Measurements from ENCODE around the gene CBARP.

Gene CBARP

DNA sequence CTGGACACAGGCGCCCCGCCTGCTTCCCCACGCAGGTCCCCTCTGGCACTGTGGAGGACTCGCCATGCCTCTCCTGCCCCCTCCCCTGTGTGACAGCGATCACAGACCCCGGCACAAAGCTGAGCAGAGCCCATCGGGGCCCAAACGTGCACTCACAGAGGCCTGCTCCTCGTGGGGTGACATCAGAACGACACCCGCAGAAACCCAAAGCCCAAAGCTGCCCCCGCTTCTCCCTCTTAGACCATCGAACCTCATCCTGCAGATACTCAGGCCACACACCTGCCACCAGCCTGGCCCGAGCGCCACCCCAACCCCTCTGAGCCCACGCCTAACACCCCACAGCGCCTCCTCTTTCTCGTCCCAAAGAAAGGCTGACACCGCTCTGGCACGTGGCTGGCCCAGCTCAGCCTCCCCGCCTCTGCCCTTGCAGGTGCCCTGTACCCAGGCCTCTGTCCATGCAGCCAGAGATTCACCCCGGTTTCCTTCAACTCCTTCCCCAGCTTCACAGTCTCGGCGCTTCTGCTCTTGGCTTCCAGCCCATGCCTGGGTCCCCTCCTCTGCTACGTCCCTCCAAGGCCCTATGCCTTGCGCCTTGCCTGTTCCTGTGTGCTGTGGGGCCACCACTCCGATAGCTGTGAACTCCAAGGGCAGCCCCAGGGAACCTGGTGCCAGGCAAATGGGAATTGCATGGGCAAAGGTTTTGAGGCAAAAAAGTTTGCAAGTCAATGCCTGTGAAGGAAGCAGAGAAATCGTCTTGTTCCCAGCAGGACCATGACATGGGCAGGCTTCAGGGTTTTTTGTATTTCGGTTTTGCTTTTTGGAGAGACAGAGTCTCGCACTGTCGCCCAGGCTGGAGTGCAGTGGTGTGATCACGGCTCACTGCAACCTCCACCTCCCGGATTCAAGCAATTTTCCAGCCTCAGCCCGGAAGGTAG, 831 bp upstream of the CBARP start:
- DNase-seq = no peak

DNA sequence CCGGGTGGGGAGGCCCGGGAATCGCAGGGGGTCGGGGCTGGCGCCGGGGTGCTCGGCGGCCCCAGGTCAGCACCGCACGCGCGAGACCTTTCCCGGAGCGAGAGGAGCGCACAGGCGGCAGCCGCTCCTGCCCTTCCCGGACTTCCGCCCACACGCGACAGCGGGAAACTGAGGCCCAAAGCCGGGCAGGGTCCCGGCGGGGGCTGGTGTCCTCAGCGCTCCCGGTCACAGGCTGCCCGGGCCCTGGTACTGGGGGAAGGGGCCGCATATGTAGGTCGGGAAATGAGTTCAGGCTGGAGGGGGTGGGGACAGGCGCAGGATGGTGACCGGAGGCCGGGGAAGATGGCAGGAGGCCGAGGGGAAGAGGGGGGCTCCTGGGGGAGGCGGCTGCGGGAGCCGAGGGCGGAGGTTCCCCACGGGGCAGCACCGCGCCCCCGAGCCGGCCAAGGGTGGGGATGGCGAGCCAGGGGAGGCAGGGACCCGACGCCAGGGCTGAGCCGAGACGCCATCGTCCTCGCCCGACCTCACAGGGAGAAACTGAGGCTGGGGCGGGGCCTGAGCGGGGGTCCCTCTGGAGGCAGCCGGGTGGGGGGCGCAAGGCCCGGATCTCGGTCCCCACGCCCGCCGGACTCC, 662 bp downstream of the CBARP start:
- peak; percentile 14 for DNase-seq

DNA sequence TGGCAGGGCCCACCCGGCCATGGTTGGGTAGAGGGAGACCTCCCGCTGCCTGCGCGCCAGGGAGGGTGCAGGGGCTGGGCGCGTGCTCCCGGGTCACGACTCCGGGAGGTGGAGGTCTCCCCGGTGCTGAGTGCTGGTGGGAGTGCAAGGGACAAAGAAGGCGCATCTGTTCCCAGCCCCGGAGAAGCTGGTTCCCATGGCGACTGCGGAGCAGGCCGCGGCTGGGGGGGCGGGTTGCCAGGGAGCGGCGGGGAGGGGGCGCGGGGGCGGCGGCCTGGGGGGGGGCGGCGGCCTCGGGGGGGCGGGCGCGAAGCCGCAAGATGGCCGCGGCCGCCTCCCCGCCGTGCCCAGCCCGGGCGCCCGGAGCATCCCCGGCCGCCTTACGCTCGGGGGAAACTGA, 1.2 kb downstream of the CBARP start:
- peak; percentile 28 for DNase-seq

DNA sequence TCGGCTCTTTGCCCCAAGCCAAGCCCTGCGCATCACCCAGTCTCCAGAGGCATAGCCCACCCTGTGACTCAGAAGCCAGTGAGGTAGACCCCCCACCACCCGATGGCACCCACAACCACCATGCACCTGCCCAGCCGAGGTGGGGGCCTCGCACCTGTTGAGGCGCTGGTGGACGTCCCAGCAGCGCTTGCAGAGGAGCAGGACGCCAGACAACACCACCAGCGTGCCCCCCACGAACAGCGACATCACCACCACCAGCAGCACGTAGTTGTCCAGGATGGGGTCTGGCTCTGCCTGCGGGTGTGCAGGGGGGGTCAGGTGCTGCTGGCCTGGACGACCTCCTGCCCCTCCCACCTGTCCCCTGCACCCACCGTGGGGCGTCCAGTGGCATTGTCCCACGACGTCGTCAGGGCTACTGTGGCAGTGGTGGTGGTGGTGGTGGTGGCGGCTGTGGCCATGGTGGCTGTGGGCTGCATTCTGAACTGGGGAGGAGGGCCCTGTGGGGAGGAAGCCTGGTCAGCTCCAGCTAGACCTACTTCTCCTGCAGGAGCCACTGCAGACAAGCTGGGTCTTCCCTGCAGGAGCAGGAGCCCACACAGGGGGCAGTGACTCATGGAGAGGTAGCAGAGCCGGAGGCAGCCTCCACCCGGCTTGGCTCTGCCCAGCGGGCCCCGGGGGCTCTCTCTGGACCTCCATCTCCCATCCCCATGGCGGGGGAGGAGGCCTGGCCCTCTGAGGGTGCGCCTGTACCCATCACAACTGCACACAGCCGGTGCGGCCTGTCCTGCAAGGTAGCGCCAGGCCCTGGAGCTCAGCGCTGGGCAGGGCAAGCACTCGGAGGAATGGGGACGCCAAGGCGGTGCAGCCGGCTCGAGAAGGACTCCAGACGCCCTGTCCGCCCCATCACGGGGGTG, 1.9 kb downstream of the CBARP start:
- DNase-seq = no peak

DNA sequence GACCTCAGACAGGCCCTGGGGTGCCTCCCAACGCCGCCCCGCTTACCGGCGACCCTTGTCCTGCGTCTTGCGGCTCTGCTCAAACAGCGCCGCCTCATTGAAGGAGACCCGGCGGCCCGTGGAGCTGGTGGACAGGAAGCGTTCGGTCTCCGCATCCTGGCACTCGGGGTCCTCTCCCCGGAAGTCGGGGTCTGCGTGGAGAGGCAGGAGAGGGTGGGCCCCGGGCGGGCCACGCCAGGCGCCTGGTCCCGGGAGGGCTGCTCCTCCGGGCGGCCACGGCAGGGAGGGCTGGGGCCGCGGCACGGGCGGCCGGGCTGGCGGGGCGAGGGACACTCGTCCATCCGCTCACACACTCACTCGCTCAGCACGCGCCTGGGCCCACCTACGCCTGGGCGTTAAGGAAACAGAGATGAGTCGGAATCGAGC, 2.8 kb downstream of the CBARP start:
- no peak for DNase-seq

DNA sequence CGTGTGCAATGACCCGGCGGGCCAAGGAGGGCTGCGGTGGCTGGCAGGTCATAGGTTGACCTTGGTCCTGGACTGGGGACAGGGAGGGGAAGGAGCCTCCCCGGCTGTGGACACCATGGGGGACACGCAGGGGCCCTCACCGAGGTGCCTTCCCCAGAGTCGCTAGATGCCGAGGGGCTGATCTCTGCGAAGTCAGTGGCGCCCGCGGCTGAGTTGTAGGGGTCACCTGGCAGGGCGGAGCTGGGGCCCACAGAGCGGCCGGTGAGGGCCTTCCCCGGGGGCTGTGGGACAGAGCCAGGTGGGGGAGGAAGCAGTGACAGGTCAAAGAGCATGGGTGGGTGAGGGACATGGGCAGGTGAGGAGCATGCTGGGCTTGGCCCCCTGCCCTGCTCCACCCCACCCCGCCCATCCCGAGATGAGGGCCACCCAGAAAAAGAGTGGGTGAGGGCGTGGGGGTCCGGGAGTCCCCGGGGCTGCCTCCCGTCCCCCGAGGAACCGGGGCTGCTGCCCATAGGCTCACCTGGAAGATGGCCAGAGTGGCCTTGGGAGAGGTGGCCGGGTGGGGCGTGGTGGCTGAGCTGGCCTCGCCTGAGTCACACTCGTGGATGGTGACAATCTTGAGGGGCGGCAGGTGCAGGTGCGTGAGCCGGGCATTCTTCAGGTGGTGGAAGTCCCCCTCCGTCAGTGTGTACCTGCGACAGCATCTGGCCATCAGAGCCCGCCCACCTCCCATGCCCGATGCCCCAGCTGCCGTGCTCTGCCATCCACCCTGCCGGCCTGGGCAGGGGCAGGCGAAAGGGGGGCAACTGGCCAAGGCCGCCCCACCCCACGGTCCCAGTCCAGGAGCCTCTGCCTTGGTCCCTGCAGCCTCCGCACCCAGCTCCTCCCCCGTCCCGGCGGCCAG, 3.5 kb downstream of the CBARP start:
- DNase-seq = no peak

DNA sequence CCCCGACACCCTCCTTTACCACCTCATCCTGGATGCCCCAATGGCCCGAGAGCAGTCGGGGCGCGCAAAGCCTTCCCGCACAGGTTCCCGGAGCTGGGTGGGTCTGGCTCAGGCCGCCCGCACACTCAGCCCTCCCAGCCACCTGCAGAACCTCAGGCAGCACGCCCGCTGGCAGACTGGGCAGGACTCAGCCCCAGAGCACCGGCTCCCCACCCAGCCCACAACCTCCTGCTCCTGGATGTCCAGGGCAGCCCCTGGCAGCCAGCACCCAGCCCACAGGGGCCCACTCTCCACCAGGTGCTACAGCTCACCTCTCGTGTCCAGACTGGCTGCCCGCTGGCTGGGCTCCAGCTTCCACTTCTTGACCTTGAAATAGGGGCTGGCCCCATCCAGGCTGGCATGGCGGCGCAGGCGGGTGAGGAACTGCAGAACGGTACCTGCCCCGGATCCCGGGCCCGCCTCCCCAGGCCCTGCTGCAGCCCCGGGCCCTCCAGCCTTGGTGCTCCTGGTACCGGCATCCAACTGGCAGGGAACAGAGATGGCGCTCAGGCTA, 4.6 kb downstream of the CBARP start:
- DNase-seq = no peak

DNA sequence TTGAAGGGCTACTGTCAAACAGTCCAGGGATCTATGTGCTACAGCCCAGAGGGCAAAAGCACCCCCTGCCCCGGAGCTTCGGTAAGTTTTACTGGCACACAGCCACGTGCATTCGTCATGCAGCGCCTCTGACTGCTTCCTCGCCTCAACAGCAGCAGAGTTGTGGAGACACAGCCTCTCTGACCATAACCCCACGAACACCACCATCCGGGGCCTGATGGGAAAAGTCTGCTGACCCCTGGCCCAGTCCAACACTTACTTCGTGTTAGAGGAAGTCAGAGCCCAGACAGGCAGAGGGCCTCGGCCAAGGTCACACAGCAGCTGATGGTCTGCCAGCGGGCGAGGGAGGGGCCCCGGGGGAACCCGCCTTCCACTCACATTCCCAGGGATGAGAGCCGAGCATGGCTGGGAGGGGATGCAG, 5.1 kb downstream of the CBARP start:
- no peak for DNase-seq

DNA sequence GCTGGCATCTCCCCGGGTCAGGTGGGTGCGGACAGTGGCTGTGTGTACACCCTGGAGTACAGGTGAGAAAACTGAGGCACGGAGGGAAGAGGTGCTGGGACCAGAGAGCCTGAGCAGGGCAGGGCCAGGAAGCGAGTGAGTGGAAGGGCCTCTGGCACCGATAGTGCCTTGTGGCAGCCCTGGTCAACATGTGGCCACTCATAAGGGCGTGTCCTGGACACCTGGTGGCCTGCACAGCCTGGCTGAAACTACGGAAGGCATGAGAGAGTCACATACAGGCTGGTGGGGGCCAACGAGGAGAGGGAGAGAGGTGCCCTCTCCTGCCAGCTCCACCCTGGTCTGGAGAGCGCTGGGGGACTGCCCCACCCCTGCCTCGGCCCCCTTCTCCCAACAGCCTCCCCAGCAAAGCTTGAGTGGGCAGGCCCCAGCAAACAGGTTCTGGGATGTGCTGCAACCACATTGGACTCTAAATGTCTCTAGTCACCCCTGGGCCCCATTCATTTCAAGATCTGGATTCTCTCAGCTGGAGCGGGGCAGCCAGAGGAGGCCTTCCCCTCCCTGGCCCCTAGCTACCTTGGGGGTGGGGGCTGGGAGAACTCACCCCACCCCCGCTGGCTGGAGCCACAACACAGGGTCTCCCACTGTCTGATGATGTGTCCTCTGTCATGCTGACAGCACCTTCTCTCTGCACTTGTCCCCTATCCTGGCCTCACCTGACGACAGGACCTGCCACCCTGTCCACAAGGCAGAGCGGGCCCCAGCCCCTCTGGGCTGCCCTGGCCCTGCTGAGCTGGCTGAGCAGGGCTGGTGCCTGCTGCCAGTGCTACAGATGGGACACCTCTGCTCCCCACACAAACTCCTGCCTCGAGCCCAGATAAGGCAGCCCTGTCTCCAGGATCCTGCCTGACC, 5.8 kb downstream of the CBARP start:
- no peak for DNase-seq

DNA sequence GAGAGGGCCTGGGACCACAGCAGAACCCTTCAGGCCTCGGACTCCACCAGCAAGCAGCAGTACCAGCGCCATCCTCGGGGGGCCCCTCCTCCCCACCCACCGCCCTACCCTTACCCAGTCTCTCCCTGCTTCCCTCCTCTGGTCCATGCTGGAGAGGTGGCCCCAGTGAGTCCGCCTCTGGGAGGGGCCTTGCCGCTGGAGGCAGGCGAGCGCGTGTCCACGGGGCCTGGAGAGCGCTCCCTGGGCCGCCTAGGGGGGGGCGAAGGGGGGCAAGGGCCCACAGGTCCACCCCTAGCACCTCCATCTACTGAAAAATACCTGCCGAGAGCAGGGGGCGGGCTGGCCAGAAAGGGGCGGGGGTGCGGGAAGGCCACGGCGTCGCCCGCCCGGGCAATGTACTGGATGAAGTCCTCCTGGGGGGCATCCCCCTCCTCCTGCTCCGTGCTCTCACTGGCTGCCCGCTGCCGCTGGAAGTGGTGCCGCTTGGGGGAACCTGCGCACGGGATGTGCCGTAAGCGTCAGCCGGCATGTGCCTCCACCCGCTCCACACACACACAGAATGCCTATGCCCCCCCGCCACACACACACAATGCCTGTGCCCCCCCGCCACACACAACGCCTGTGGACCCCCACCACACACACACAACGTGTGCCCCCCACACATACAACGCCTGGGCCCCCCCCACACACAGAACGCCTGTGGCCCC, 6.9 kb downstream of the CBARP start:
- no peak for DNase-seq

DNA sequence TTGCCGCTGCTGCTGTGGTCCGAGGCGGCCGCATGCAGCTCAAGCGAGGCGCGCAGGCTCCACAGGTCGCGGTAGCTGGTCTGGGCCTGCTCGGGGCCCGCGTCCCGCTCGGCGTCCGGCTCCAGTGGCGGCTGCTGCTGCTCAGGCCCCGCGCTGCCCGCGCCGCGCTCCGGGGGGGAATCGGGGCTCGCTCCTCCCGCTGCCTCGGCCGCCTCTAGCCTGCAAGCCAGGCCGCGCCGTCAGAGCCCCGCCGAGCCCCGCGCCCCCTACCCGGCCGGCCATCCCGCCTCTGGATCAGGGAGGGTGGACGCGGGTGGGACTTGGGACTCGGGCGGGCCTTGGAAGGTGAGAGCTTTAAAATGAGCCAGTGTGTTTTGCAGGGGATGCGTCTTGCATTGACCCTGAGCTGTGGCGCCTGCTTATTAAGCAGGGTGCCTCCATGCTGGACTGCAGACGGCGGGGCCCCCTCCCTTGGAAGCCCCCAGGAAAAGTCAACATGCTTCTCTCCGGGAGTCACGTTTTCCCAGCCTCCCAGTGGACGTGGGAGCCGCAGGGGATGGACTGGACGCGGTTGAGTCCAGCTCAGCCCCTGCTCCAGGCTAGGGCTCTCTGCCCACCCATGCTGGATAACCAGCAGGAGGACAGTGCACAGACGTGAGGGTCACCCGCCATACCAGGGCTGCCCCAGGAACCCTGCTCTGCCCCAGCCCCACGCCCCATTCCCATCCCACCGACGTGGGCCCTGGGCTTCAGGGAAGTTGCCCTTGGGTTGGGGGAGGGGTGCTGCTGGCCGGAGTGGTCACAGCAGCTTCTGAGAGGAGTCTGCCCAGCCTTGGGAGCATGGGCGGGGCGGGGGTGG, 7.7 kb downstream of the CBARP start:
- no peak for DNase-seq

DNA sequence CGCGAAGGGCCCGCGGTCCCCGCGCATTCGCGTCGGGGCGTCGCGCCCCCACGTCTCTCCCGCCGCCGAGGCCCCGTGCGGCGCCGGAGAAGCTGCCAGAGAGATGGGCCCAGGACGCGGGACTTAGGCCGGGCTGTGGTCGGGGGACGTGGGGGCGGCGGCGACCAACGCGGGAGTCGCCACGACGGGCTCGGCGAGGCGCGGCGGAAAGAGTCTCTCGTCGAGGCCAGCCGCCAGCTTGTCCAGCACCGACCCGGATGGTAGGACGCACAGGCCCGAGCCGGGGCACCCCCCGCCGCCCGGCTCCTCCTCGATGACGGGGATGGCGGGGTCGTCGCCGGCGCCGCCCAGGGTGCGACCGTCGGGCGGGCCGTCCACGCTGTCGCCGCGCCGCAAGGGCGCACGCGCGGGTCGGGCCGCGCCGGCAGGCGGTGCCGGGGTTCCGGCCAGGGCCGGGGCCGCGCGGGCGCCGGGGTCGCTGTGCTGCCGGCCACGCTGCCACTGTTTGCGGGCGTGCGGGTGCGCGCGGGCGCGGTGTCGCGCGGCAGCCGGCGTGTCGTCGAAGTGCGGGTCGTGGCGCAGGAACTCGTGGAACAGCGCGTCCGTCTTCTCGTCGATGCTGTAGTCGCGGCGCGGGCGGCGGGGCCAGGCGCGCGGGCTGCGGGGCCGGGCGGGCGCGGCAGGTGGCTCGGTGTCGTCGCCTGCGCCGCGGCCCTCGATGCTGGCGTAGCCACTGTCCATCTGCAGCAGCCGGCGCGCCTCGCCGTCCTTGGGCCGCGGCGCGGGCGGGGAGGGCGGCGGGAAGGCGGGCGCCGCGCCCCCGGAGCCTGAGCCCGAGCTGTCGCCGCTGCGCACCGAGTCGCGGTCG, 8.5 kb downstream of the CBARP start:
- DNase-seq = no peak

DNA sequence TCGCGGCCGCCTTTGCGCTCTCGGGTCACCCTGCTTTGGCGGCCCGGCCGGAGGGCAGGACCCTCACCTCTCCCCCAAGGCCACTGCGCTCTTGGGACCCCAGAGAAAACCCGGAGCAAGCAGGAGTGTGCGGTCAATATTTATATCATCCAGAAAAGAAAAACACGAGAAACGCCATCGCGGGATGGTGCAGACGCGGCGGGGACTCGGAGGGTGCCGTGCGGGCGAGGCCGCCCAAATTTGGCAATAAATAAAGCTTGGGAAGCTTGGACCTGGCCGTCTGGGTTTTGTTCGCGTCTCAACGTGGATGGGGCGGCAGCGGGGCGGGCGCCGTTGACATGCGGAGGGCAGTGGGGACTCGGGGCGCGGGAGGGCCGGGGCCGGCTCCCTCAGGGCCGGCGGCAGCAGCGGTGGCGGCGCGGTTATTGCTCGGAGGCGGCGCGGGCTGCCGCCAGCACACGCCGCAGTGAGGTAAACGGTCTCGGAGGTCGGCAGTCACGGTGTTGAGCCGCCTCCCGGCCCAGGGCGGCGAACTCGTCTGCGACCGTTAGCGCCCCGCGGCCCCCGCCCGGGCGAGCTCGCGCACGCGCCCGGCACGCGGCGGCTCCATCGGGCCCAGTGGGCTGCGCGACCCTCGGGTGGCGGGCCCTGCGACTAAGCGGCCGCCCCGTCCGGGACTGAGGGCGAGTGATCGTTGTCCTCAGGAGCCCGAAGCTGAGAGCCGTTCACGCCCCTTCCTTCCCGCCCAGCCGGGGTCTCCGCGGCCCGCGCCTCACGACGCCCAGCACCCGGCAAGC, 9.4 kb downstream of the CBARP start:
- no peak for DNase-seq

DNA sequence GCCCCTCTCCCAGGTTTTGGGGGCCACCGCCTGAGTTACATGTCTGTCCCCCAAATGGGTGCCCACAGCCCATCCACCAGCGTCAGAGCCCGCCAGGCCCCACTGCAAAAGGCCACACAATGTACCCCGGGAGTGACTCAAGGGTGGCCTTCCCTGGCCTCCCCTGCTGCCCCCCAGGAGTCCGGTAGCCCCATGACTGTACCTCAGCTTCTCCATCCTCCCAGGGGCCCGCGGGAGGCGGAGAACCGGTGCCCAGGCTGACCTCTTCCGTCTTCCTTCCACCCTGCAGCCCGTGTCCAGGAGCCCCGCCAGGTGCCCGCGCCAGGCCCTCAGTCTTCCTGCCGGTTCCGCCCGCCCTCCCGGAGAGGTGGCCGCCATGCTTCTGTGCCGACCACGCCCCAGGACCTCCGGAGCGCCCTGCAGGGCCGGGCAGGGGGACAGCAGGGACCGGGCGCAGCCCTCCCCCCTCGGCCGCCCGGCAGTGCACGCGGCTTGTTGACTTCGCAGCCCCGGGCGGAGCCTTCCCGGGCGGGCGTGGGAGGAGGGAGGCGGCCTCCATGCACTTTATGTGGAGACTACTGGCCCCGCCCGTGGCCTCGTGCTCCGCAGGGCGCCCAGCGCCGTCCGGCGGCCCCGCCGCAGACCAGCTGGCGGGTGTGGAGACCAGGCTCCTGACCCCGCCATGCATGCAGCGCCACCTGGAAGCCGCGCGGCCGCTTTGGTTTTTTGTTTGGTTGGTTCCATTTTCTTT, 10.3 kb downstream of the CBARP start:
- no peak for DNase-seq

DNA sequence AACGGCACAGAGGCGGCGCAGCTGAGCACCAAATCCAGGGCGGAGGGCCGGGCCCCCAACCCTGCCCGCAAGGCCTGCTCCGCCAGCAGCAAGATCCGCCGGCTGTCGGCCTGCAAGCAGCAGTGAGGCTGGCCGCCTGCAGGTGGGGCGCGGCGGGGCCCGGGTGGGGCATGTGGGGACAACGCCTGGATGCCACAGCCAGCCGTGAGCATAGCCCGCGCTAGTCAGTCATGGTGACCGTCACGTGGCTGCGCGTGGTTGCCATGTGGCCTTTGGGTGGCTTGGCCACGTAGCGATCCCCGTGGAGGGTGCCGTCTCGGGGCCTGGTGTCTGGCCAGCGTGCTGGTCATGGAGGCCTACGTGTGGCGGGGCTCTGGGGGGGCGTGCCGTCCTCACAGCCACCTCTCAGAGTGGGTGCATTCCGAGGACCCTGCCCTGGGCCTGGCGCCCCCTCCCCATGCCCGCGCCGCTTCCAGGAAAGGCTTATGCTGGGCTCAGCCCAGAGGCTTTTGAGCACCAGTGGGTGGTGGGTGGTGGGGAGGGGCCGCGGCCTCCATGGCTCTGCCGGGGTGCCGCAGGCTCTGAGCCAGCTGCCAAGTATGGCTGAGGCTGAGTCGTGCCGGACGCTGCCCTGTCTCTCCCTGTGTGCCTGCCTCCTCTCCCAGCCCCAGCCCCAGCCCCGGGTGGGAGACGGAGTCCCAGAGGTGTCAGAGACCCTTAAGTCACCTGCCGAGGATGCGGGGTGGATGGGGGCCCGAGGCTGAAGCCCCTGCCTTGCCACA, 11.1 kb downstream of the CBARP start:
- no peak for DNase-seq

DNA sequence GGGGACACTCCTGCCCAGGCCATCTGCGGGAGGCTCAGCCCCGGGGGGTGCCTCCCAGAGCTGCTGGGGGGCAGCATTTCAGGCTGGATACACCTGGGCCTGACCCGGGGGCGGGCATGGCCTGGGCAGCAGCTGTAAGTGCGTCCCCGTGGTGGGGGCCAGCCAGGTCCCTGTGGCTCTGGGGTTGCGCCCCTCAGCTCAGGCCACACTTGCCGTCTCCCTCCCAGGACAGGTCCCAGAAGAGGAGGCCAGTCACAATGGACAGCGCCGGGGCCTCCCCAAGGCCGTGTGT, 11.6 kb downstream of the CBARP start:
- no peak for DNase-seq

All from NCI-H82 (cell line).